Measurements from ENCODE around the gene KIF16B. TPM values are rescaled to one million over a fixed set of nuclear protein-coding genes. Genes with fewer than 3 reads are reported as not detected.
"Not testable (repeated sequence)": the region's sequence is repeated elsewhere in the genome, so short reads cannot be mapped to it uniquely, and the experiment has no call there.

Gene KIF16B
- total RNA-seq, 4 donors from 2014 or later = 8.7 to 20.6 (median 16.6) TPM

GRCh38 chr20:16601047-16601446 lies 27.8 kb upstream of the KIF16B start:
- TF ChIP-seq POLR2A (IDR thresholded peaks at IDR 0.05) (no peak), CTCF (IDR thresholded peaks at IDR 0.05) (no peak)
- Histone ChIP-seq H3K27ac (no peak overlapping the region), H3K9me3 (no peaks in the 10 kb centered on the region), H3K4me3 (no peak overlapping the region), H3K27me3 (no peaks in the 10 kb centered on the region), H3K4me1 (no peaks in the 10 kb centered on the region), H3K36me3 (no peaks in the 10 kb centered on the region)
- DNase-seq = no peak
- intact Hi-C loops (cut with DNase I; ENCODE audit: low total_unique reads) = no loop called here

GRCh38 chr20:16599257-16599656 lies 26.0 kb upstream of the KIF16B start:
- no peak overlapping the region for H3K27ac ChIP-seq
- intact Hi-C loops (cut with DNase I; ENCODE audit: low total_unique reads) = no loop called here
- no peaks in the 10 kb centered on the region for H3K36me3 ChIP-seq
- no peaks in the 10 kb centered on the region for H3K9me3 ChIP-seq
- DNase-seq = no peak
- H3K4me1 ChIP-seq = no peaks in the 10 kb centered on the region
- H3K4me3 ChIP-seq = no peak overlapping the region
- no peaks in the 10 kb centered on the region for H3K27me3 ChIP-seq
- TF ChIP-seq CTCF (IDR thresholded peaks at IDR 0.05) (no peak), POLR2A (IDR thresholded peaks at IDR 0.05) (no peak)

- H3K27me3 ChIP-seq = no peaks in the 10 kb centered on the region
- H3K4me1 ChIP-seq = no peaks in the 10 kb centered on the region
- TF ChIP-seq CTCF (IDR thresholded peaks at IDR 0.05) (no peak), POLR2A (IDR thresholded peaks at IDR 0.05) (no peak)
- no peaks in the 10 kb centered on the region for H3K9me3 ChIP-seq
- no peaks in the 10 kb centered on the region for H3K36me3 ChIP-seq
- no peak overlapping the region for H3K4me3 ChIP-seq
- intact Hi-C loops (cut with DNase I; ENCODE audit: low total_unique reads) = no loop called here
- no peak for DNase-seq
- H3K27ac ChIP-seq = no peak overlapping the region
These were observed 23.7 kb upstream of the KIF16B start for GRCh38 chr20:16596991-16597390.

- H3K36me3 ChIP-seq; intact Hi-C loops (cut with DNase I; ENCODE audit: low total_unique reads); H3K27me3 ChIP-seq; DNase-seq; H3K4me3 ChIP-seq; H3K9me3 ChIP-seq; H3K4me1 ChIP-seq; H3K27ac ChIP-seq: not testable (repeated sequence)
These were observed 23.2 kb upstream of the KIF16B start for GRCh38 chr20:16596404-16596803.

GRCh38 chr20:16595376-16595775 lies 22.1 kb upstream of the KIF16B start:
- no peaks in the 10 kb centered on the region for H3K27me3 ChIP-seq
- no peak for DNase-seq
- H3K36me3 ChIP-seq = no peaks in the 10 kb centered on the region
- H3K9me3 ChIP-seq = no peaks in the 10 kb centered on the region
- intact Hi-C loops (cut with DNase I; ENCODE audit: low total_unique reads) = no loop called here
- TF ChIP-seq CTCF (IDR thresholded peaks at IDR 0.05) = no peak
- no peak for TF ChIP-seq POLR2A (IDR thresholded peaks at IDR 0.05)
- H3K27ac ChIP-seq = no peak overlapping the region
- no peaks in the 10 kb centered on the region for H3K4me1 ChIP-seq
- H3K4me3 ChIP-seq = no peak overlapping the region

GRCh38 chr20:16590041-16590633 lies 16.9 kb upstream of the KIF16B start:
- intact Hi-C loops (cut with DNase I; ENCODE audit: low total_unique reads) = no loop called here
- Histone ChIP-seq H3K36me3 (no peaks in the 10 kb centered on the region), H3K4me3 (no peak overlapping the region), H3K27ac (no peak overlapping the region), H3K27me3 (no peaks in the 10 kb centered on the region), H3K9me3 (no peaks in the 10 kb centered on the region), H3K4me1 (no peaks in the 10 kb centered on the region)
- no peak for DNase-seq
- TF ChIP-seq POLR2A (IDR thresholded peaks at IDR 0.05) (no peak), CTCF (IDR thresholded peaks at IDR 0.05) (no peak)

Measured in uterus (tissue), 4 donors.